PC-9 (cell line): ENCODE results near the gene NACA. TPM values are rescaled to one million over a fixed set of nuclear protein-coding genes. Genes with fewer than 3 reads are reported as not detected.
A peak's percentile ranks its signal among the peaks of the same experiment; 100 is the strongest.

ENCODE experiments used
- BruUV-seq: library from RNA; stranded (reverse); fragments of 400-500 nt; replicated peaks from 2 replicates; lab custom pipeline; 2021; lab: Mats Ljungman, UMichigan
- CTCF ChIA-PET: fragments of 300-600 bp; sonication (Branson Sonifier 250); formaldehyde crosslinking; loops from one replicate; lab custom pipeline; 2022; ENCODE audit warnings: antibody characterized with exemption; lab: Charles Lee
- POLR2A ChIA-PET: fragments of 300-600 bp; sonication (Branson Sonifier 250); formaldehyde crosslinking; loops from one replicate; lab custom pipeline; 2022; ENCODE audit warnings: antibody characterized with exemption; ENCODE audit not compliant: unreplicated experiment; lab: Charles Lee
- DNase-seq, 2 experiments: peaks; one replicate each; pipeline versions ENCODE4 v3.0.0 to v3.0.0-alpha.2; 2015 to 2022; ENCODE audit warnings: mixed read lengths in 1 of 2
- H2AFZ ChIP-seq: fragments of 200-600 bp; sonication (generic); 2 replicates; pipeline ENCODE4 v1.8.1; 2017; ENCODE audit warnings: antibody characterized with exemption
- H3F3A ChIP-seq: fragments of 200-600 bp; sonication (generic); 2 replicates; pipeline ENCODE4 v1.8.1; 2017; ENCODE audit warnings: antibody characterized with exemption, mild to moderate bottlenecking, low read depth; ENCODE audit not compliant: insufficient read depth
- H3K27ac ChIP-seq: fragments of 200-600 bp; sonication (generic); 2 replicates; pipeline ENCODE4 v1.6.1; 2016; ENCODE audit warnings: mixed run types
- H3K27me3 ChIP-seq: fragments of 200-600 bp; sonication (generic); 2 replicates; pipeline ENCODE4 v1.6.1; 2016; ENCODE audit warnings: low read depth, mixed run types; ENCODE audit not compliant: insufficient read depth
- H3K36me3 ChIP-seq: fragments of 200-600 bp; sonication (generic); 2 replicates; pipeline ENCODE4 v1.6.1; 2016; ENCODE audit warnings: low read depth, mixed run types
- H3K4me1 ChIP-seq: fragments of 200-600 bp; sonication (generic); replicated peaks from 2 replicates; pipeline ENCODE4 v1.6.1; 2016; ENCODE audit warnings: mixed run types; ENCODE audit not compliant: insufficient read depth
- H3K4me2 ChIP-seq: fragments of 200-600 bp; sonication (generic); 2 replicates; pipeline ENCODE4 v1.6.1; 2017; ENCODE audit warnings: mixed run types
- H3K4me3 ChIP-seq: fragments of 200-600 bp; sonication (generic); 2 replicates; pipeline ENCODE4 v1.6.1; 2016; ENCODE audit warnings: mixed run types
- H3K79me2 ChIP-seq: fragments of 200-600 bp; sonication (generic); 2 replicates; pipeline ENCODE4 v1.6.1; 2017; ENCODE audit warnings: low read depth, mixed run types
- H3K9me2 ChIP-seq: fragments of 200-600 bp; sonication (generic); 2 replicates; pipeline ENCODE4 v1.8.1; 2017; ENCODE audit warnings: mild to moderate bottlenecking; ENCODE audit not compliant: insufficient read depth
- H3K9me3 ChIP-seq: fragments of 200-600 bp; sonication (generic); 2 replicates; pipeline ENCODE4 v1.8.1; 2016; ENCODE audit warnings: low read depth; ENCODE audit not compliant: insufficient read depth
- H4K20me1 ChIP-seq: fragments of 200-600 bp; sonication (generic); 2 replicates; pipeline ENCODE4 v1.8.1; 2017; ENCODE audit not compliant: insufficient read depth
- EZH2 ChIP-seq: fragments of 200-600 bp; sonication (generic); IDR thresholded peaks from 2 replicates; pipeline ENCODE4 v1.8.0; 2017; ENCODE audit warnings: antibody characterized with exemption, low read depth
- intact Hi-C: fragments of 100-400 bp; cut with micrococcal nuclease; formaldehyde crosslinking; loops from one replicate; pipeline ENCODE4 v1.10.0; 2022; ENCODE audit not compliant: unreplicated experiment
- total RNA-seq: library from RNA; stranded (reverse); gene quantifications from 2 replicates; pipeline ENCODE4 v1.2.3, GENCODE V29; 2021
- TF ChIP-seq, protein P1 (sequence below): fragments of 200-600 bp; sonication (generic); conservative IDR thresholded peaks from 2 replicates; pipeline ENCODE4 v1.6.1; 2017; ENCODE audit warnings: mixed run types, antibody characterized with exemption, mild to moderate bottlenecking, moderate library complexity

The NACA gene
- total RNA-seq, 1 experiment from 2014 or later = 1,035 TPM

GRCh38 chr12:56725723-56726102 is 614 bp upstream of the NACA start:
- H3K4me3 ChIP-seq = peak overlapping the region; percentile 99
- peaks cover 54% of the 10 kb centered on the region for H3F3A ChIP-seq
- TF ChIP-seq, protein P1, sequence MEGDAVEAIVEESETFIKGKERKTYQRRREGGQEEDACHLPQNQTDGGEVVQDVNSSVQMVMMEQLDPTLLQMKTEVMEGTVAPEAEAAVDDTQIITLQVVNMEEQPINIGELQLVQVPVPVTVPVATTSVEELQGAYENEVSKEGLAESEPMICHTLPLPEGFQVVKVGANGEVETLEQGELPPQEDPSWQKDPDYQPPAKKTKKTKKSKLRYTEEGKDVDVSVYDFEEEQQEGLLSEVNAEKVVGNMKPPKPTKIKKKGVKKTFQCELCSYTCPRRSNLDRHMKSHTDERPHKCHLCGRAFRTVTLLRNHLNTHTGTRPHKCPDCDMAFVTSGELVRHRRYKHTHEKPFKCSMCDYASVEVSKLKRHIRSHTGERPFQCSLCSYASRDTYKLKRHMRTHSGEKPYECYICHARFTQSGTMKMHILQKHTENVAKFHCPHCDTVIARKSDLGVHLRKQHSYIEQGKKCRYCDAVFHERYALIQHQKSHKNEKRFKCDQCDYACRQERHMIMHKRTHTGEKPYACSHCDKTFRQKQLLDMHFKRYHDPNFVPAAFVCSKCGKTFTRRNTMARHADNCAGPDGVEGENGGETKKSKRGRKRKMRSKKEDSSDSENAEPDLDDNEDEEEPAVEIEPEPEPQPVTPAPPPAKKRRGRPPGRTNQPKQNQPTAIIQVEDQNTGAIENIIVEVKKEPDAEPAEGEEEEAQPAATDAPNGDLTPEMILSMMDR = no peak
- TF ChIP-seq EZH2 = no peak
- H3K4me1 ChIP-seq = peaks cover 33% of the 10 kb centered on the region
- peaks cover 33% of the 10 kb centered on the region for H4K20me1 ChIP-seq
- TSS peak; percentile 89 for BruUV-seq
- H3K27me3 ChIP-seq = no peaks in the 10 kb centered on the region
- peaks cover 33% of the 10 kb centered on the region for H3K36me3 ChIP-seq
- CTCF ChIA-PET = interaction anchor here (0.6 to 1.0 kb wide), 5 partner anchors 75 to 387 kb away, joined by 4 to 8 read pairs (median 5); no protein-coding TSS in a partner anchor
- H3K27ac ChIP-seq = peak overlapping the region; percentile 94
- intact Hi-C loops = loop anchor here (1.0 to 10.0 kb wide), 3 partner anchors 37 to 89 kb away; partner anchors contain the start of gene PTGES3
- no peaks in the 10 kb centered on the region for H3K9me2 ChIP-seq
- H2AFZ ChIP-seq = peak overlapping the region; percentile 84
- POLR2A ChIA-PET = interaction anchor here (0.5 to 1.0 kb wide), 16 partner anchors 9 to 571 kb away, joined by 3 to 12 read pairs (median 6); partner anchors contain the start of genes PTGES3 and STAT2
- peaks cover 43% of the 10 kb centered on the region for H3K79me2 ChIP-seq
- H3K4me2 ChIP-seq = peak overlapping the region; percentile 98
- DNase-seq = no peak
- no peaks in the 10 kb centered on the region for H3K9me3 ChIP-seq

DNA sequence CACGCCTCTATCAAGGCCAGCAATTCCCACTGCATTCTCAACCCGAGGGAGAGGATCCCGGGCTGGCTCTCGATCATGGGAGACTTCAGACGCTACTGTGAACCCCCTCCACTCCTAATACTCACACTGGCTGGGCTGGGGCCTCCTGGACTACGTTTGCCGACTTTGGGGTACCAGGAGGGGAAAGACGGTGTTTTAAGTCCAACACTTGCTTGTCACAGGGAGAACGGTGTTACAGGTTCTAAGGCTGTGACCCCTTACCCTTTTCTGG is 463 bp downstream of the NACA start:
- ChIA-PET CTCF (no interaction called here), POLR2A (interaction anchor here (0.6 to 1.0 kb wide), 2 partner anchors 63 to 90 kb away, joined by 3 to 5 read pairs; no protein-coding TSS in a partner anchor)
- peak overlapping the region; percentile 59; the same call in 1 of the 2 replicates for H2AFZ ChIP-seq
- DNase-seq = no peak
- H3K79me2 ChIP-seq = peaks cover 53% of the 10 kb centered on the region
- H3K9me3 ChIP-seq = no peaks in the 10 kb centered on the region
- H4K20me1 ChIP-seq = peaks cover 43% of the 10 kb centered on the region
- intact Hi-C loops = loop anchor here (2.0 to 10.0 kb wide), 2 partner anchors 60 to 88 kb away; no protein-coding TSS in a partner anchor
- TF ChIP-seq, protein P1 = no peak
- no peak for TF ChIP-seq EZH2
- peak overlapping the region; percentile 99 for H3K4me3 ChIP-seq
- BruUV-seq = no TSS peak
- no peaks in the 10 kb centered on the region for H3K27me3 ChIP-seq
- no peaks in the 10 kb centered on the region for H3K9me2 ChIP-seq
- H3K27ac ChIP-seq = peak overlapping the region; percentile 94
- peaks cover 43% of the 10 kb centered on the region for H3K36me3 ChIP-seq
- H3F3A ChIP-seq = peaks cover 65% of the 10 kb centered on the region
- H3K4me1 ChIP-seq = peaks cover 44% of the 10 kb centered on the region
- peak overlapping the region; percentile 98 for H3K4me2 ChIP-seq

DNA sequence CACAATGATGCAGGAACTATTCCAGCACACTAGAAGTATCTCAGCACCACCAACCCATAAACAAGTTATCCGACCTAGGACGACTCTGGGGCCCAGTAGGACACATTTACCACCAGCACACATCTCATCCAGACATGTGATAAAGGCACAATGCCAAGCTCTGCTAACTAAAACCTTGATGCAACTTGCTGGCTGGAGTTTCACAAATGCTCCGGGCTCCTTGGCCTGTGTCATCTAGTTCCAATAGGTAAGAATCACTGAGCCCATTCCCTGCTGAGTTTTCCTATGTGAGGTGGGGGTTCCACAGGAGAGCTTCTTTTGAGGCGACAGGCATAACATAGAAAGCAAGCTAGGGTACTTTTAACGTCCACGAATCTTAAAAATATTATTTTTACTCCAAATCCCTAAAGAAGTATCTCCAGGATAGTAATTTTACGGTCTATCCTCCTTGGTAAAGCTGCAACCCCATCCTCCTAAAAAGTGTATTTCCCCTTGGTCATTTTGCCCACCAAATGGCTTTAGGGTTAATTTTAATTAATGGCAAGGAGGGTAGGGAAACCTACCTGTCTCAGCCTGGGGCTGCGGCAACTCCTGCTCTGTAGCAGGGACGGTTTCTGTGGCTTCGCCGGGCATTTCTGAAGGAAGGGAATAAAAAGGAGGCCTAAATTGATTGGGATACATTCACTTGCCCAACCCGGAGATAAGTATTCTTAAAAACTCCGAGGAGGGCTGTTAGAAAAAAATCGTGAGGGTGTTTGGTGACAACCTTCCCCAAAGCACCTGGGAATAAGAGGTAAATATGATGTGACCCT is 1.0 kb downstream of the NACA start:
- Histone ChIP-seq H3K4me3 (peak overlapping the region; percentile 99), H3K9me3 (no peaks in the 10 kb centered on the region), H3K4me1 (peaks cover 49% of the 10 kb centered on the region), H3F3A (peaks cover 70% of the 10 kb centered on the region), H3K9me2 (no peaks in the 10 kb centered on the region), H3K27me3 (no peaks in the 10 kb centered on the region), H3K79me2 (peaks cover 59% of the 10 kb centered on the region), H4K20me1 (peaks cover 49% of the 10 kb centered on the region), H2AFZ (no peak overlapping the region), H3K27ac (peak overlapping the region; percentile 94), H3K4me2 (peak overlapping the region; percentile 98), H3K36me3 (peaks cover 48% of the 10 kb centered on the region)
- no TSS peak for BruUV-seq
- no peak for DNase-seq
- ChIA-PET CTCF (no interaction called here), POLR2A (interaction anchor here (0.7 kb wide), 1 partner anchor 221 kb away, joined by 4 read pairs; no protein-coding TSS in a partner anchor)
- intact Hi-C loops = loop anchor here (2.0 to 10.0 kb wide), 2 partner anchors 59 to 87 kb away; no protein-coding TSS in a partner anchor
- TF ChIP-seq, protein P1 = no peak
- TF ChIP-seq EZH2 = no peak
